ENCODE data around the gene FAM167B. TPM values are rescaled to one million over a fixed set of nuclear protein-coding genes. Genes with fewer than 3 reads are reported as not detected.

The FAM167B gene
- total and polyA plus RNA-seq, 2 of the 4 experiments (the other 2 are of a cell fraction) = 0.18 to 0.53 TPM

GRCh38 chr1:32247983-32248889, 1.2 kb downstream of the FAM167B start:
- Histone ChIP-seq H3K56ac (ENCODE audit: extremely low read depth, insufficient read depth, low read length) (no peak overlapping the region), H3K27ac (ENCODE audit: insufficient read depth, low read length) (no peak overlapping the region), H3K4me2 (ENCODE audit: low read depth, low read length) (no peak overlapping the region; the same call in 1 of the 2 replicates), H3K18ac (ENCODE audit: low read depth, low read length) (no peak overlapping the region), H2BK5ac (ENCODE audit: low read depth, low read length, poor library complexity, severe bottlenecking) (no peak overlapping the region), H4K20me1 (ENCODE audit: insufficient read depth, low read length) (no peaks in the 10 kb centered on the region), H3K36me3 (ENCODE audit: control insufficient read depth, insufficient read depth, low read length) (no peaks in the 10 kb centered on the region), H3K23ac (ENCODE audit: low read depth, low read length) (no peak overlapping the region; the same call in 1 of the 2 replicates), H4K91ac (ENCODE audit: insufficient read depth, low read depth, low read length) (0 out of 2 replicates have a peak overlapping the region, but pooled peaks have one; percentile 24), H3K4ac (ENCODE audit: low read depth, low read length) (peak overlapping the region; percentile 94; the same call in 1 of the 2 replicates), H3K9ac (ENCODE audit: low read depth, low read length) (no peak overlapping the region), H2BK120ac (ENCODE audit: low read depth, low read length) (peak overlapping the region; percentile 52), H3K27me3 (ENCODE audit: control insufficient read depth, insufficient read depth, low read length) (peaks cover 2% of the 10 kb centered on the region; the same call in 1 of the 2 replicates), H2BK15ac (ENCODE audit: low read depth, low read length) (peak overlapping the region; percentile 49; the same call in 1 of the 3 replicates), H3K9me1 (ENCODE audit: insufficient read depth, low read length) (peaks cover 10% of the 10 kb centered on the region), H2AK5ac (ENCODE audit: low read depth, low read length) (peak overlapping the region; percentile 80), H3K4me3 (ENCODE audit: insufficient read depth, low read depth, low read length) (no peak overlapping the region), H3K14ac (replicated peaks; ENCODE audit: low read depth, low read length) (no peak overlapping the region; the same call in 1 of the 2 replicates), H2AFZ (replicated peaks; ENCODE audit: low read length, poor library complexity) (peak overlapping the region; percentile 84), H3K79me1 (ENCODE audit: low read depth in 1 of 2, low read length in 2 of 2) (peaks cover 0 to 3% of the 10 kb centered on the region in 2 experiments; a peak in 1 of 4 replicates), H2AK9ac (replicated peaks; ENCODE audit: low read depth, low read length, poor library complexity) (peak overlapping the region; percentile 89), H2BK20ac (ENCODE audit: low read depth, low read length) (peak overlapping the region; percentile 25; the same call in 1 of the 2 replicates), H4K5ac (ENCODE audit: low read depth, low read length) (no peak overlapping the region; the same call in 1 of the 2 replicates), H3K4me1 (ENCODE audit: control insufficient read depth, insufficient read depth, low read length) (peaks cover 16% of the 10 kb centered on the region), H4K8ac (ENCODE audit: low read depth in 2 of 2, low read length in 2 of 2) (peak overlapping the region in 1 of 2 experiments; percentile 66; a peak in 3 of 4 replicates), H3K9me3 (ENCODE audit: control insufficient read depth, insufficient read depth, low read length) (no peaks in the 10 kb centered on the region)
- BruUV-seq (replicated peaks) = no TSS peak
- in situ Hi-C loops (cut with MboI; ENCODE audit: low sequenced_read_pairs) (no loop called here), intact Hi-C loops (cut with micrococcal nuclease) (no loop called here), dilution Hi-C loops (cut with HindIII; ENCODE audit: low sequenced_read_pairs, unreplicated experiment) (no loop called here)
- DNase-seq = peak; percentile 52
- WGBS, 2 experiments (ENCODE audit: extremely low coverage in 2 of 2, insufficient read length in 1 of 2) = 11% methylated on average over 13 of the region's 31 CpGs; no CpG with 5 or more reads in 1 of the 2 experiments
- ATAC-seq (ENCODE audit: low read depth) = peak; percentile 88
- ChIA-PET CTCF (interaction anchor here (0.6 to 1.5 kb wide), 7 partner anchors 8 to 73 kb away, joined by 3 to 6 read pairs (median 4); partner anchors contain the start of gene HDAC1), POLR2A (ENCODE audit: unreplicated experiment) (interaction anchor here (0.6 kb wide), 1 partner anchor 11 kb away, joined by 3 read pairs; no protein-coding TSS in a partner anchor)
- TF ChIP-seq RFX5 (IDR thresholded peaks at IDR 0.05; ENCODE audit: low read depth, low read length) (no peak), RAD21 (IDR thresholded peaks at IDR 0.05; ENCODE audit: low read length) (peak; percentile 63), CTCF (conservative IDR thresholded peaks at IDR 0.05; ENCODE audit: low read depth, low read length) (peak; percentile 70), SMC3 (IDR thresholded peaks at IDR 0.05; ENCODE audit: low read depth, low read length) (peak; percentile 34; the same call in 1 of the 2 replicates), MAFK (IDR thresholded peaks at IDR 0.05; ENCODE audit: low read depth, low read length) (no peak), CEBPB (IDR thresholded peaks at IDR 0.05; ENCODE audit: low read depth, low read length) (no peak), RCOR1 (IDR thresholded peaks at IDR 0.05; ENCODE audit: insufficient replicate concordance, low read length) (no peak), BHLHE40 (IDR thresholded peaks at IDR 0.05; ENCODE audit: low read depth, low read length) (no peak), POLR2A (IDR thresholded peaks at IDR 0.05; ENCODE audit: low read depth, low read length) (no peak), CHD1 (IDR thresholded peaks at IDR 0.05; ENCODE audit: low read depth, low read length) (no peak), USF2 (IDR thresholded peaks at IDR 0.05; ENCODE audit: low read depth, low read length) (no peak), FOS (IDR thresholded peaks at IDR 0.05; ENCODE audit: low read depth, low read length) (no peak), NFE2L2 (IDR thresholded peaks at IDR 0.05; ENCODE audit: low read depth, low read length) (no peak), MXI1 (IDR thresholded peaks at IDR 0.05; ENCODE audit: borderline replicate concordance, low read depth, low read length) (0 out of 2 replicates have a peak, but pooled peaks have one; percentile 12)

Data from IMR-90 (cell line).